Right forelimb (tissue), 1 donor: ENCODE results near the gene KCNMA1.

Experiments used
- DNase-seq: peaks from one replicate; pipeline ENCODE4 v3.0.0-alpha.2; 2018

Gene KCNMA1

DNA sequence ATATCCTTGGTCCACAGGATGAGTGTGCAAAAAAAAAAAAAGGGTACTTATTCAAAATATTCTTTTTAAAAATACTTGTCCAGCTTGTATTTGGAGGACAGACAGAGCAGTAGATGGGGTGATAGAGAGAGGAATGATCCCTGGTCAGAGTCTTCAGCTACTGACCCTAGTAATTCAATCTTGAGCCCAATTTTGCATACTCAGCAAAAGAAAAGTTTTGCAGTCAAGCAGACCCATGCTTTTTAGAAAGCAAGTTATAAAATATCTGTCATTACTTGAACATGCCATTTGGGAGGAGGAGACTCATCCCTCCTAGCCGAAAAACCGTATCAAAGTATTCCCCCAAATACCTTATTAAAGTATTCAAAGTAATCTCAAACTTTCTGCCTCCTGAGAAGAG is 585.0 kb downstream of the KCNMA1 start:
- no peak for DNase-seq

DNA sequence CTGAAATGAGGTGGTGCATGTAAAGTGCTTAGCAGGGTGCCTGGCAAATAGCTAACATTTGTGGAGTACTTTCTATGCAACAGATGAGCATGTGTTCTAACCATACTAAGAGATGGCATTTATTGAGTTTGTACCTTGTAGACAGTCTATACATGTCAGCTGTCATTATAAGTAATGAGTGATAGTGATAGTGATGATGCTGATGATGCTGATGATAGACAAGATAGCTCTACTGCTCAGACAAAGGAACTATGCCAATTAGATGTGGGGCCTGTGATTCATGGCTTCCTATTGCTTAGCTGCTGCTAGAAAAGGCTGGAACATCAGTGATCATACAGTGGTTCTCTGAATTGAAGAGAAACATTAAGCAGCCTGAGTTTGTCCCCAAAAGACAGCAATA is 585.8 kb downstream of the KCNMA1 start:
- DNase-seq, result no peak

DNA sequence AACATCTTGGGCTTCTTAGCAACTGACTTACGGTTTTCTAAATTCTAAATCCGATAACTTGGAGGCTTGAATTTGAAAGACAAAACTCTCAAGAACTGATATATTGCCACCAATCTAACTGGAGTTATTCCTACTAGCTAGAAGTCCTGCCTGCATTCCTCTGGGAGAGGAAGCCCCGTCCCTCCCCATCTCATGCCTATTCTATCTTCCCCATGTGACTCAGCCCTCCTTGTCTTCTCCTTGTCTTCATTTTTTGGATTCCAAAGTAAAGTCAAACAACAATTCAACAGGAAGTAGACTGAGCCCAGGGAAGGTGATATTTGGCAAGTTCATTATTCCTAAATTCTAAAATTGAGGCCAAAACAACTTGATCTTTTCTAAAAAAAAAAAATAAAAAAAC is 587.7 kb downstream of the KCNMA1 start:
- DNase-seq, result no peak

DNA sequence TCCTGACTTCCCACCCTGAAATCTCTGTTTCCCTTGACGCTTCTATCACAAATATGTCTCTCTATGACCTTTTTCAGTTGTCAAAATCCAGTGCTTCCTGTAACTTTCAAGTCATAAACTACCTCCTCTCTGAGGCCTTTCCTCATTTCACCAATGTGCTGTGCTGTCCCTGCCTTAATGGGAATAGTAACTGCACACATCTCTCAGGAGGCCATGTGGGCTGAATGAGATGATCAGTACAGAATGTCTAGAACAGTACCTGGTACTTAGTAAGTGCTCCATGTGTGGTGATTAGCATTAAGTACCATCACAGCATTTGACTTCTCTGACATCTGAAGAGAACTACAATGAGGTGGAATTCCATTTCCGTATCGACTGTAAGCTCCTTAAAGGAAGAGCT is 588.5 kb downstream of the KCNMA1 start:
- no peak for DNase-seq

DNA sequence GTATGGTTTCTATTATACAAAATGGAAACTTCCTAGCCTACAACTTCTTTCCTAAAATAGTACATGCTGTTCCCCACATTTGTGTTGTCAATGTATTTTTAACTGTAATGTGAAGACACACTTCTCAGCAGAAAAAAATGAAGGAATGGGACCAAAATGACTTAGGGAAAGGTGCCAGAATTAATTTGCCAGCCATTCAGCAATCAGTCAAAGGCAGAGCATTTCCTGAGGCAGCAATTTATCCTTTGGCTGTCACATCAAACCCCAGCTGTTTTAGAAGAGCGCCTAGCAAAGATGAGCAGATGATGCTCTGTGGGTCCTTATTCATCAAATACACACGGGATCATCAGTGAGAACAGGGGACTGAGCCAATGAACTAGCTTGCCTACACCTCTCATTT is 592.5 kb downstream of the KCNMA1 start:
- no peak for DNase-seq

DNA sequence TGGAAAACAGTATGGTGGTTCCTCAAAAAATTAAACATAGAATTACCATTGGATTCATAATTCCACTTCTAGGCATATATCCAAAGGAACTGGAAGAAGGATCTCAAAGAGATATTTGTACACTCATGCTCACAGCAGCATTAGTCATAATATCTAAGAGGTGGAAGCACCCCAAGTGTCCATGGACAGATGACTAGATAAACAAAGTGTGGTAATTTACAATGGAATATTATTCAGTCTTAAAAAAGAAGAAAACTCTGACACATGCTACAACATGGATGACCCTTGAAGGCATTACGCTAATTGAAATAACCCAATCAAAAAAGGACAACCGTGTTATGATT is 594.2 kb downstream of the KCNMA1 start:
- no peak for DNase-seq

DNA sequence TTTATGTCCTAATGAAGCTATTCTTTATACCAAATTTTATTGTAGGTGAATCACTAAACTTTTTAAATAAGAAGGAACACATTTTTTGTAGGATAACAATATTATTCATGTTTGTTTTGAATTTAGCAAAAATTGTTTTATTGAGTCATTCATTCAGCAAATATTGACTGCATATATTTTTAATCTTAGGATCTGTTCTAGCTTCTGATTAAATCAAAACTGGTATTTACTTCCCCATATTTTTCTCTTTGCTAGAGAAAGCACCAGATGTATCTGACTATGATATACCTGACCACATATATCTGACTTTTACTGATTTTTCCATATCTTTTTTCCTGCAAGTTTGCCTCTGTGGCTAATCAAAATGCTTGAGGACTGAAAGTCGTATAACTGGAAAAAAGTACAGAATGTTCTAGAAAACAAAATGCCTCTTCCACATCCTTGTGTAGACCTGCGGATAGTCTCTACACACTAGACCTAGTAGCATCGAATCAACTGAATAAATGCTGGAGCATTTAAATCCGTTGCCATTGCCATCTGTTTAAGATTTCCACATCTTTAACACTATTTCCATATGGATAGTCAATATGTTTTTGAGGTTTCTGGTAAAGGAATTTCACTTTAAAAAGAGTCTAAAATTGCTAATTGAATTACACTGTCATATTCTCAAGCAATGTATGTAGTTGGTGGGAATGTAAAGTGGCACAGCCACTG is 594.7 kb downstream of the KCNMA1 start:
- DNase-seq, result no peak

DNA sequence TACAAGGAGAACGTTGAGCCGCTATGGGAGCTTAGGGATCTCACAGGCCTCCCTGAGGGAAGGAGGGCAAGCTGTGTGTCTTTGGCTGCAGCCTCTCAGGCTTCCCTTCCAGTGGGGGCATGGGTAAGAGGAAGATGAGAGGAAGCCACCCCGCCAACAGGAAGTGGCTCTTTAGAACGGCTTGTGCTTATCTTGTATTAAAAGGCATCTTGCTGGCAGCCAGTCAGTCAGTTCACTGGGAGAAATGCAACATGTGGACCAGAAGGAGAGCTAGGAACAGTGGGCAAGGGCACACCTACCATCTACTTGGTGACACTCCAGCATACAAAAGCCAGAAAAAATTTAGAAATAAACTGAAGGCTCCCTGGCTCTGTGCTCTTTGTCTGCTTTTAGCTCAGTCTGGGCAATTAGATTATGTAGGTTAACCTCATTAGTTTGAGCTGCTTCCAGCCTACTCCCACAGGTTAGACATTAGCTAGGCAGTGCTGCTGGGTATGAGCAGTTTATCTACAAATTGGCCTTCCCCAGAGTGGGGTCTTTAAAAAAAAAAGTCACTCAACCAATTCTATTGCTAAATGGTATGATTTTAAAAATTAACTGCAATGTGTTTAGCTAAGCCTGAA is 595.9 kb downstream of the KCNMA1 start:
- DNase-seq, result no peak

DNA sequence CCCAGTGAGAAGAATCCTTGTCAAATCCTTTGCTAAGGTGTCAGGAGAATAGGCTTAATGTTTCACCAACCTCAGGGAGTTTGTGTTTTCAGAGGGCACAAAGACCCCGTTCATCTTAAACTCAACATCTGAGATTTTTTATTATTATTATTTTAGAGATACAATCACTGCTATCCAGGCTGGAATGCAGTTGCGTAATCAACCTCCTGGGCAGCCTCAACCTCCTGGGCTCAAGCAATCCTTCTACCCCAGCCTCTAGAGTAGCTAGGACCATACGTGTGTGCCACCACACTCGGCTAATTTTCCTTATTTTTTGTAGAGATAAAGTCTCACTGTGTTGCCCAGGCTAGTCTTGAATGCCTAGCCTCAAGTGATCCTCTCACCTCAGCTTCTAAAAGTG is 599.2 kb downstream of the KCNMA1 start:
- no peak for DNase-seq

DNA sequence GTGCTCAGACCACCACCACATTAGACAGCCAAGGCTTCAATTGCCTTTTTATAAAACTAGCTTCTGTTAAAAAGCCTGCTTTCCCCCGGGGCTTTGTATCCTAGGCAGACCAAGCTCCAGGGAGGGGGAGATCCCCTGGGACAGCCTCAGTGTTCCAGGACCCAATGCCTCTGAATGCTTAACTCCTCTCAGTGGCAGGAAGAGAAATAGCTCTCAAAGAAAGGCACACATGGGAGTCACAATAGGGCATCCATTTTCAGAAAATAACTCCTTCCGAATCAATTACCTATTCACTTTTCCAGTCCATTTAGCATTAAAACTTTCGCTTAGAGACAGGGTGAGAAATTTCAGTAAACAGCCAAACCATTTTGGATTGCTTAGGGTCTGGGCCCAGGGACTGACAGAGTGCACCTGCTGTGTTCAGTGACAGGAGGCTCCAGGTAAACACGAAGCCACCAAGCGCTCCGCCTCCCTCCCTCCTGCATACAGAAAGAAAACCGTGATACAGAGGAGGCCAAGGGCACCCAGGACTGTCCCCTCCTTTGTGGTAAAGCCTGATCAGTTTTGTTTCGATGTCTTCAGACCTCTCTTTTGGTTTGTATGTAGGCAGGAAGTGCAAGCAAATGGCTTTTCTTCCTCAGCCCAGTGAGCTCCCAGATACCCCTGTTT is 599.7 kb downstream of the KCNMA1 start:
- no peak for DNase-seq

DNA sequence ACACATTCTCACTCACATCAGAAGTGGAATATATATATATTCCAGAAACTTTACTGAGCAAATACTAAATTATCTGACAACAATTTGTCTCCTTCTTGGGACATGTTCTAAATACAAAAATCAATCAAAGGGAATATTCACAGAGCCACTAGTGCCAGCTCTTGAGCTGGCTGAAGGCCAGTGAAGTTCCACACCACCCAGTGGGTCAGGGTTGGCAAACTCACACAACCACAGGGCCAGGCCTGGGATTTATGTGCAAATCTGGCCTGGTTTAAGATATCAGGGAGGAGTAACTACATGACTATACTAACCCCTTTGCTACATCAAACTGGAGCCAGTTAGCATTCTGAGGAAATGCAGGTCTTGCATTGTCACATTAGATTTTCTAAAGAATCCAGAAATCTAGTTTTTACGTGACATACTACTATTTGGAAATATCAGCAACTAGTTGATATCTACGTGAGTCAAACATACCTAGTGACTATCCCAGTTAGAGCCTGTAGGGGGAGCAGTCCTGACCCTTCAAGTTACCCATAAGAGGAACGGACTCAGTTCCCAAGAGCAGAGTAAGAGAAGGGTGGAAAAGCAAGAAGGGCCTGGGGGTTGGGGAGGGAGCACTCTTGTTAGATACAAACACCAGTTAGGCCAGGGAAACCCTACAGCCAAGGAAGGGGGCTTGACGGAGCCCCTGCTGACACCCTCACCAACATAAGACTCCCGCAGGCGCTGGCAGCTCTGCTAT is 600.4 kb downstream of the KCNMA1 start:
- DNase-seq, result no peak

DNA sequence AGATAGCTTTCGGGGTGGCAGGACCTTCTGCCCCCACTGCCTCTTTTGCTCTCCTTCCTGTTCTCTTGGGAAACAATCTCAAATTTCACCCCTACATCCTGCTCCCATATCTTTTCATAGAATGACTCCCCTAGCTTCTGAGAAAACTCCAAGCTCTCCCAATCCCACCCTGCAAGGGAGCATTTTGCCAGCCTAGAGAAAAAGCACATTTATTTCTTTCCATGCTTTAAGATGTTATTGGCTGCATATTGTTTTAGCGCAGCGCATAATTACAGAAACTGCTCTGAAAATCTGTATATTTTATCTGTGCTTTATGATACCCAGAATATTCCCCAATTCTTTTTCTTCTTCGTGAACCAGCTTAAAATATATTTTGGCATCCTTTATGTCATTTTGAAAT is 601.3 kb downstream of the KCNMA1 start:
- DNase-seq, result no peak

DNA sequence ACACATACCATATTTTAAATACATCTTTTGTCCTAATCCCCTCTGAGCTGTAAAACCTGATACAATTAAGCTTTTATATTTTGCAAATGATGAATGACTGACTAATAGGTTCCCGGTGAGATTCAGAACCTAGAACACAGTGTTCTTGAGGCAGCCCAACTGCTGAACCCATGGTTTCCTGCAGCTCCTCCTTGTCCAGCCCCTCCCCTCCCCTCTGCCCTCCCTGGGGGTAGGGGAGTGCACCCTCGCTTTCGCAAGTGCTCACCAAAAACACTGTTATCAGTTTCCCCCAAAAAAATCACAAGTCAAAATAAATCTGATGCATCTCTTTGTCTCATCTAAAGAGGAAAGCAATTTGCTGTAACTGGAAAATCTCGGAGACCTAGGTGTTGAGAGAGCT is 602.8 kb downstream of the KCNMA1 start:
- no peak for DNase-seq

DNA sequence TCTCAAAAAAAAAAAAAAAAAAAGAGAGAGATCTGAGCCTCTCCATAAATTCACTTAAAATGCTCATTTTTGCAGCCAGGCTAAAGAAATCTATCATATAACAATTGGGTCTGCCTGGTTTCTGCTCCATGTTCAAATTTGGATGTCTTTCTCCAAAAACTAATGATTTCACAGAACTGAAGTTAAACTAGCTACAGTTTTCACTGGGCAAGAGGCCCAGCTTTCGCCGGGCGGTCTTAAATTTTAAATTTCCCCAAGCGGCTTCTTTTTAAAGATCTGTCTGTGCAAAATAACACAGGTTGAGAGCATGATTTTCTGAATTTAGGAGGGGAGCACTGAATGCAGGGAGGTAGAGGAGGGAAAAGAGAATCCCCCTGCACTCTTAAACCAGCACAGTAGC is 603.4 kb downstream of the KCNMA1 start:
- DNase-seq, result peak; percentile 69

DNA sequence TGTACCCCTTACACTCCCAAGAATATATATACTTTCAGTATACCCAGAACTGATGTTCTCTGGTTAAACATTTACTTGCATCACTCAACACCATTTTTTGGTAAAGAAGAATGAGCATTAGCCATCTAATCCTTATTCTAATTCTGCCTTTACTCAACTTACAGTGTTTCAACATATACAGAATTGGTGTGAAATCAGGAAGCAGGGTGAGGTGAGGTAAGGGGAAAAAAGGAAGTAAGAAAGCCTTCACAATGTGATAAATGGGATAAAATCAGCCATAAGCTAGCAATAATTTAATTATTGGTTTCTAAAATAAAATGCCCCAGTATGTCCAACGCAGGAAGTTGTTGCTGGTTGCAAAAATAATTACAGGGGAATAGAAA is 605.4 kb downstream of the KCNMA1 start:
- DNase-seq, result no peak

DNA sequence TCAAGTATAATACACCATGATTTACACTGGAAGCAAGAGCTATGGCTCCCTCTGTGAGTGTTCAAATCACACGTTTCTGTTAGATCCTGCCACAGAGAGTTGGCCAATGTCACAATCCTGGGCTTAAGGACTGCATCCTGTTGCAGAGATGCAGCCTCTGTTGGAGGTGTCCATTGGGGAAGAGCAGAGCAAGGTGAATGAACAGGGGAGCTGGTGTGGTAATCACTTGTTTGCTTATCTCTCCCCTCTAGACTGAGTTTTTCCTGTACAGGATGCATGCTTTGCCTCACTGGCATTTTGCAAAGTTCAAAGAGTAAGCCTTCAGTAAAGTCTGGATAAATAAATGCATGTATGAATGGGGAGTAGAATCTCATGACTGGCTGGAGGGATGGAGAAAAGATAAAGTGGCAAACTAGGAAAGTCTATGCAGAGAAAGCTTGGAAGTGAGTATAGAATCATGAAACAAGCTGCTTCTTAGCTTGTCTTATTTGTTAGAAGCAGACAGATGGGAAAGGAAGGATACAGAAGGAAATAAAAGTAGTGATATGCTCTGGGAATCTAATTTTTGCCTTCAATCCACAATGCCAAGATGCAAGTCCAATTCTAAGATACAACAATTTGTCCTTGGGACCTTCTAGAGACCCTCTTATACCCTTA is 605.9 kb downstream of the KCNMA1 start:
- DNase-seq, result no peak

DNA sequence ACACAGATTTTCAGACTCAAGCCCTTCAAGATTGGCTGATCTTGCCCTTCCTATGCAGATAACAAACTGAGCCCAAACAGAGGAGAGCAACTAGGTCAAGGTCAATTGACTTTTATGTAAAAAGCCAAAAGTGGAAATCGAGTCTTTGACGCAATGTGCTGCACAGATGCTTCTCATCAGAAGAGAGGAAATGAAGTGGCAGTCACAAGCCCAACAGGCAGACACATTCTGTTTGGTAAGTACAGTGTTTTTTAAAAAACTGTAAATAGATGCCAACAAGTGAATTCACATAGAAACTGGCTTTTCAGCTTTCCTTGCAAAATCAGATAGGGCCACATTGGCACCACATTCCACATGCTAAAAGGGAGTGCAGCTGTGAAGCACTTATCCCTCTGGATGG is 606.6 kb downstream of the KCNMA1 start:
- DNase-seq, result no peak

DNA sequence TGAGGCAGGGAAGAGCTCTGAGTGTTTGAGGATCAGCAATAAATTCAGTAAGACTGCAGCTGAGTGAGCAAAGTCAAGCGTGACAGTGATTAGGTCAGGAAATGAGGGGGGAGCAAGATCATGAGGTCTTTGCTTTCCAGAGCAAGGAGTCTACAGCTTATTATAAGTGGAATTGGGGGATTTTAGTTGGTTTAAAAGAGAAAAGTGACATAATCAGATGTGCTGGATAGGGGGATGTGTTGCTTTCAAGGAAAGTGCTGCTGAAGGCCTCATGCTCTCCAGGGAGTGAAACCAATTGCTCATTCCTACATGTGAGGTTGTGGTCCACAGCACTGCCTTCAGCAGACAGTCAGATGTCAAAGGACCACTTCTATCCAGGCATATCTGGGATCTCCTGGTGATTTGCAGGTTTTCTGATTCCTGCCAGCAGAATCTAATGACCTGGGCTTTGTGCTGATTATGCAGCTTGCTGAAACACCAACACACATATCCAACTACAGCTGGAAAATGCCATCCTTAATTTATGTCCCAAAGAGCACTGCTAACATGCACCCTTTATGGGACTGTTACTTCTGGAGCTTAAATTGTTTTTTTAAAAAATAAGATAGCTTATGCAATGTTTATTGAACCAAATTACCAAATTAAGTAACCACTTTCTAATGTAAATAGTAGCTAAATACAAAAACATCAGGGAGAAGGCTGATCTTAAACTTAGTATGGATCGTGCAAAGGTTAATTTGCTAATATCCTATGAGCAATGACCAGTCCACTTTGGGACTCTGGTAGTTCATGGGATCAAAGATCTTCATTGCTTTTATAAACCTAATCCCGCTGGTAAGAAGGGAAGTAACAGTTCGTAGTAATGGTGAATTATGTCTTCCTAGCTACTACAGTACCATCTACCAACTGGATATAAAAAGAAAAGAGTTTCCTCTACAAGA is 607.6 kb downstream of the KCNMA1 start:
- DNase-seq, result no peak

DNA sequence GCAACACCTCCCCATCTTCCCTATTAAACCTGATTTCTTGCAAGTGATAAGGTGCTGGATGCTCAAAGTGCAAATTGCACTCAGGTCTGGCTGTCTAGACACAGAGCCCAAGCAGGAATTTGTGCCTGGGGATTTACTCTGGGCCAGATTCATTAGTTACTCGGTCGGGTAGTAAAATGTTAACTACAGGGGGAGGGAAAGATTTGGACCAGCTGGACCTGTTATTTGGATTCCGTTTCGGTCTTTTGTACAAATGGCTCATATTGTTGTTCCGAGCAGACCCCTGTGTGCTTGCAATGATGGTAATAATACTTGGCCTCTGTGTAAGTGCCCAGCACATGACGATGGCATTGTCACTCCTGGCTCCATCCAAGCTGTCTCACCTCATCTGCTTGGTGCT is 609.6 kb downstream of the KCNMA1 start:
- no peak for DNase-seq

DNA sequence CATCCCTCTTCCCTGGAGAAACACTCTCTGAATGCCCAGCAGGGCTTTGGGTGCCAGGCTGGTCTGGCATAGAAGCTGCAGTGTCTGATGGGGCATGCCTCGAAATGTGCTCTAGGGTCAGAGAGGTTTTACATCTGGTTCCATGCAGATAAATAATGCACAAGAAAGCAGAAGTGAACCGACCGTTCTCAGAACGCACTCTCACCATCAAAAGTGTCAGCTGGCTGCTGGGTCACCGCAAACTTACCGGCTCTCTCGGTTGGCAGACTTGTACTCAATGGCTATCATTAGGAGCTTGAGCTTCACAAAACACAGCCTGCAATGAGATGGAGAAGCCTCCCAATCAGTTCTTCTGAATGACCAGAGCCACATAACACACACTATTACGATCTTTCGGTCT is 610.0 kb downstream of the KCNMA1 start:
- no peak for DNase-seq

DNA sequence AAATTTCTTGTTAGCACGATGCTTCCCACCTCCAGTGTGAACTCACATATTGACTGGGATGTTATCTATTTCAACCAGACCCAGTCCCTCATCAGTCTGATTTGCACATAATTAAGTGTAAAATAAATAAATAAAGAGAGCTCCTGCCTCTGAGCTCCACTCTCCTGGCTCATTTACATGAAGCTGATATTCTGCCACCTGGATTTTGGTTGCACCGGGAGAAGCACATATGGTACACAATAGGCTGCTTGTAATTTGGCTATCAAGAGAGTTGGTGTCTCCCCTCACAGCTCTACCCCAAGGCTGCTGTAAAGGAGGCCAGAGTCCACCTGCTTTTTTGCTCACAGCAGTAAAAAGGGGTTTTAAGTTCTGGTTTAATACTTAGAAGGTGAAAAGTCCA is 610.5 kb downstream of the KCNMA1 start:
- DNase-seq, result no peak

DNA sequence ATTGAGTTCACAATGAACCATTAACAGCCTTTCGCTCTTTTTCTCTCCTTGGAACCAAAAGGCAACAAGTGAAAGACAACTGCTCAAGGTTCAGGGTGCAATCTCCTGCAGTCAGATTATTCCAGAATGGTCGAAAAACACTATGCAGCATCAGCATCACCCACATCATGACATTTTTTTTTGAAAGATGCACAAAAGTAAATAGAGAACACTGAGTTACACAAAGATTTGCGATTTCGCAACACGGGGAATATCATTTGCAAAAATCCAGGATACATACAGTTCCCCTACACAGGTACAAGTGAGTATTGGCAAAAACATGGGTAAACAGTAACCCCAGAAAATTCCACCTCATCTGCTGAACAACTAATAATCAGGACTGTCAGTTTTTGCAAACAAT is 611.5 kb downstream of the KCNMA1 start:
- DNase-seq, result no peak
